NCI-H82 (cell line): Measurements from ENCODE around the gene LRP1B.

ENCODE experiments used
- DNase-seq: peaks from one replicate; lab custom pipeline; 2025; lab: John Stamatoyannopoulos, UW

LRP1B gene

DNA sequence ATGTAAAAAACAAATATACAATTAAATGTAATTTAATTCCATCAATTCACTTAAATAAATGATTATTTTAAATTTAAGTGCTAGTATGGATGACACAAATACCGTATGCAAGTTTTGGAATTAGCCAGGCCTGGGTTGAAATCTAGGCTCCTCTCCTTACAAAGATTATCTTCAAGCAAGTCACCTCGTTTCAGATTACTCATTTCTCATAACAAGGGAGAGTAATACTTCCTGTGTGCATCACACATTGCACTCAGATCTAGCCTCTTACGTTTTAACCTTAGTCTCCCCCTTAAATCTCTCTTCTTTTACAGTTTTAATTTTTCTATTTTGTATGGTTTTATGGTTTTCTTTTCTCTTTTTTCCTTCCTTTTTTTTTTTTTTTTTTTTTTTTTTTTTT, 1874.7 kb downstream of the LRP1B start:
- no peak for DNase-seq

DNA sequence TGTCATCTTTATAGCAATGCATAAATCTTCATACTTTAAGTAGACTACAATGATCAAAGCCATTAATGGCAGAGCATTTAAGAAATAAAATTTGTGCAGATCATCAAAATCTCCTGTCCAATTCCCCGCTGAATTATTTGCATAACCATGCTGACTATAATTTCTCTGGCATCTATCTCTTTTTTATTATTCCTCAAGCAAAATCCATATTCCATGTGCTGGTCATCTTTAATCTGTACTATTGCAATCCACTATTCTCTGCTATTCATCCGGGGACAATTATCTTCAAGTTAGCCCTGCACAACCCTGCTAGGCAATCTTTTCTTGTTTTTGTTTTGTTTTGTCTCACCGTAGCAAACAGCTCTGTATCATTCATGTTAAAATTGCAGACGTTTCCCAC, 1881.0 kb downstream of the LRP1B start:
- DNase-seq = no peak

DNA sequence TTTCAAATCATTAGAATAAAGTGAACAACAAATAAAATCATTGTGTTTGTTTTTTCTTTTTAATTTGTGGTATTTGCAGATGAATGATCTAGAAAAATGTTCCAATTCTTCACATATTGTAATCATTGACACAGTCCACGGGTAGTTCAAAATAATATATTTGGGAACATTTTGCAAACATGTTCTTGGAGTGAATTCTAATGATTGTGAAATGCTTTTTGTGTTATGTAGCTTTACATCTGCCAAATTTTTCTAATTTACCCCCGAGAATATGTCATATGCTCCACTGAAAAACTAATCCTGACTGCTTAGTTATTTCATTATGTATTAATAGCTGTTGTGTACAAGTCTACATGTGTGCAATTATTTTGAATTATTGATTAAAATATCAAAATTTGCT, 1882.2 kb downstream of the LRP1B start:
- DNase-seq = no peak

DNA sequence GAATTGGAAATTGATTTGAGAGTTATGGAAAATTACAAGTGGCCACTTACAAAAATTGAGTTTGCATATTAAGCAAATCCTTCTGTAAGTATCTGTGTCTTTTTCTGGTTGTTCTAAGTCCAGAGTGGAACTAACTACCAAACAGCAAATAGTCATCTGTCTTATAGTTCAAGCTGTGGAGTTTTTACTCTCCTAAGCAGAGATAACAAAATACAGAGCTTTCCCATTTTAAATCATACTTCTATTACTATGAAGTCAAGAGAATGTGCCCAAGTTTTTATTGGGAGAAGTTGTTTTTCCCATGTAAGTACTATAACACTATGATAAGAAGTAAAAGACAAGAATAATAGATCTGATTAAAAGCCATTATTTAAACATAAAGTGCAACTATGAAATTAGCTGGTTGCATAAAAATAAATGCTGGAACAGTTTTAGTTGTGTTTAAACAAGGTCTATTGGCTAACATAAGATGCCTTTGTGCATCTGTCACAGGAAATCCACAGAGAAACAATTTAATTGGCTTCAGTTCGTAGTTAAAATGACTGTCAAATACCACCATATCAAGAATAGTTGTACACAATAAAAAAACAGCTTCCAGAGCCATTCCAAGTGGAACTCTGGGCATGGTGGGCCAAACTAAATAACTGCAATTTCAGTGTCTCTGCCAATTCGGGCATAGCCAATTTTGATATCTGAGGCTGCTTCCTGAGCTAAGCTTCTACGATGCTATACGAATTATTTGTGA, 1883.2 kb downstream of the LRP1B start:
- DNase-seq = no peak

DNA sequence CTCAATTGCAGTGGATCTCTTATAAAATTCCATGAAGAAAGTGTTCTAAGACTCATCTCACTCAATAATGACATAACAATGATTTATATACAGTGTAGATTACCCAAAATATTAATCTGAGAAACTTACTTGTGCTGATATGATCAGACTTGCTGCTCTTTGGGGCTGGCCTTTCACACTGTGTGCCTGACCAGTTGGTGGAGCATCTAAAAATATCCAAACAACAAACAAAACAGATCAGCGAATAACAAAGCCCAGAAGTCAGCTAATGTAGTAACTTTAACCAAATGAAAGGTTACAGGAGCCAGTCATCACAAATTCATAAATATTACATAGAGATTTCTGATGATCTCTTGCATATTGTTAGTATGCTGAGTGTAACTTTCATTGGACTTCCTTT, 1883.9 kb downstream of the LRP1B start:
- no peak for DNase-seq

DNA sequence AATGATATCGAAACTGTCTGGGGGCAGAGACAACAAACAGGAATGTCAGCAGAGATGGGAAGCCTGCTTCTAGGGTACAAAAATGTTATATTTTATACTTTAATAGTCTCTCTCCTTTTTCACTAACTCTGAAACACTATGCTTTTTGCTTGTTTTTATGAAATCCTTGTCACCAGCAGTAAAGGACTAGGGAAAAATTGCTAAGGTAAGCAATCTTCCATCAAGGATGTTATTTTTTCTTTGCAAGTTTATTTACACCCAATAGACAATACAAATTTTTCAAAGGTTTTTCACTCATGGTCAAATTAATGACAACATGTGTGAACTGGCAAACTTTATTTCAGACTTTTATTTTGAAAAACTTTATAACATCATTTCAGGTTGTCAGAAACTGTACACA, 1884.8 kb downstream of the LRP1B start:
- no peak for DNase-seq

DNA sequence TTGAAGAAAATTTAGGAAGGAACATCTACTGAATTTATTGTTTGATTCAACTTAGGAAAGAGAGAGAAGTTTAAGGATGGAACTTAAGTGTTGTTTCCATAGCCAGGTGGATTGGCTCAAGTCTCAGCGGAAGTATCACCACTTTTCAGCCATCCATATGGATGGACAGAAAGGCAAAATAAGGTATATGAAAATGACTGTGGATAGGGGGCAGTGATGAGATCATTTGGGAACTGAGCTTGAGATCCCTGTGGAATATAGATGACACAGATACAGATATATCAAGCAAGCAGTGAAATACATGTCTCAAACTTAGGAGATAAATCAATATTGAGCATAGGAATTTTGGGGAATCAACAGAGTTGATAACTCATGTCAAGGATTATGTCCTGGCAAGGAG, 1887.9 kb downstream of the LRP1B start:
- peak; percentile 69 for DNase-seq

DNA sequence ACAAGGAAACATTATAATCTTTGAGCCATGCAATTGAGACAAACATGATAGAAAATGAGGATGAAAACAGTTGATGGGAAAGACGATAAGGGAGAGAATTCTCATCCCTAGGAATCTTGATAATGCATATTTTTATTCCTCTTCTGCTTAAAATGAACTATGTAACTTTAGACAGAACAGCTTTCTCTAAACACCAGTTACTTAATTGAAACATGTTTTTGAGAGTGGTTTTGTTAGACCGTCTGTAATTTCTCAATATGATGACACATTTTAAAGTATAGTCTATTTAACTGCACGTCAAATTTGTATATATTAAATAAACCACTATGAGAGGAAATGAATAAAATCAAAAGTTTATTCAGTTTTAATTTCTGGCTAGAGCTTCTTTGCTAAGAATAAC, 1896.7 kb downstream of the LRP1B start:
- DNase-seq = no peak

DNA sequence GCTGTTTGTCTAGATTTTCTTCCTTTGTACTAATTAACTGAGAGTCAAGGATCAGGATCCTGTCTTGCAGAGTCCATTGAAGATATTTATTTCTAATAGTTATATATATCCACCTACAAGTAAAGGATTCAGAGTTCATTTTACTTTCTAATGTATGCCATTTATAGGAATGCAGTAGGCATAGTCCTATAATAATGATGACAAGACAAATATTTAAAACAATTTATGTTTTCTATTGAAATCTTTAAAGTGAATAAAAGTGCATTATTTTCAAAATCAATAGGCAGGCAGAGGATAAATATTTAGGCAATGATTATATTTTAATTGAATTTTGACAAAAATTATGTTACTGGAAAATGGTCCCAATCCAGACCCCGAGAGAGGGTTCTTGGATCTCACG, 1919.9 kb downstream of the LRP1B start:
- no peak for DNase-seq

DNA sequence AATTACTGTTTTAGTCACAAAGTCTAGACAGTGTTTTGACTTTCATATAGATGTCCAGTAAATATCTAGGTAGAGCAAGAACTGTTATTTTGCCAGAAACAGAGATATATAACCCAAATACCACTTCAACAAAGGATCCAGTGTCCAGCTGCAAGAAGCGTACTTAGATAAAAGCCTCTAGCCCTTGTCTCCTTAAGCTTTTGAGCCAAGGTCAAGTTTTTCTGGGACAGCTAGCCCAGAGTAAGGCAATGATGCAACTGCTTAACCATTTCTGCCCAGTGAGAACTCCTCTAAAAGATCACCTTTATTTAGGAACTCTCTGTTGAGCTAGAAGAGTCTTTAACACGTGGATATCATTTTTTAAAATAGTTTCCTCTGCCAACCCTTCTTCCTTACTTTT, 1925.7 kb downstream of the LRP1B start:
- no peak for DNase-seq

DNA sequence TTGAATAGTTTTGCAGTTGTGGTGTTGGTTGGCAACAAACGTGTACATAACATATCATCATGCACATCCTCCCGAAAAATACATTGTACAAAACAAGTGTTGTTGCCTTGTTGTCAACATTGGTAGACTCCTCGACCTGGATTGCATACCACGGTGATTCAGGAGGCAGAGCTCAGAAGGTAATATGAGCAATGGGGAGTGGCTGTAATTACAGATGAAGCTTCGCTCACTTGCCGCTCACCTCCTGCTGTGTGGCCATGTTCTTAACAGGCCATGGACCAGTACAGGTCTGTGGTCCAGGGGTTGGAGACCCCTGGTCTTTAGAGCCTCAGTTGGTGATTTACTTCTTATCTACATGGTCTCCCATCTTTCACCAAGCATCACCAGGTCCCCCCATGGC, 1927.5 kb downstream of the LRP1B start:
- DNase-seq = no peak

DNA sequence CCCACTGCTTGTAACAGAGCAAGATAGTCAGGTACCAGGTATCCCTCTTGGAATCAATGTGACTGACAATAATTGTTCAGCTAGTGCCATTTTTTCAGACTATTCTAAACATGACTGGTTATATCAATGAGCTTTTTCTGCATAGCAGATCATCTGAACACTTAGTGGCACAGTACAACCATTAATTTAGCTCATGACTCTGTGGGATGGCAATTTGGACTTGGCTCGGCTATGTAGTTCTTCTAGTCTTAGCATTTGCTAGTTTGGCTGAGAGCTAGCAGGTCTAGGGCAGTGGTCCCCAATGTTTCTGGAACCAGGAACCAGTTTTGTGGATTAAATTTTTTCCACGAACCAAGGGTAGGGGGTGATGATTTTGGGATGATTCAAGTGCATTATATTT, 1929.2 kb downstream of the LRP1B start:
- no peak for DNase-seq

DNA sequence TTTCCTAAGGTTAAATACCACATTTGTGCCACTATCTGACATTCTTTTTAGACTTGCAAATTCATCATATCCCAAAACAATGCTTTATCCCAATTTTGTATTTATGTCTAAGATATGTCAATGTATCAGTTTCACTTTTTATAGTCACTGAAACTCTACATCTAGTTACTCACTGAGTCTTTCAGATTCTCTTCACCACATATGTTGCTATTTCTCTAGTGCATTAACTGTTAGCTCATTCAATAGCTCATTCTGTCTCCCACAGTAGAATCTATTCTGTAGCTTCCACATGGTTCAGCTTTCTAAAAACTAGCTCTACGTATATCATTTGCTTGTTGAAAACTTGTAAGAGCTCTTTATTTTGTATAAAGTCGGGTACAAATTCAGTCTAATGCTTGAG, 1930.1 kb downstream of the LRP1B start:
- DNase-seq = no peak

DNA sequence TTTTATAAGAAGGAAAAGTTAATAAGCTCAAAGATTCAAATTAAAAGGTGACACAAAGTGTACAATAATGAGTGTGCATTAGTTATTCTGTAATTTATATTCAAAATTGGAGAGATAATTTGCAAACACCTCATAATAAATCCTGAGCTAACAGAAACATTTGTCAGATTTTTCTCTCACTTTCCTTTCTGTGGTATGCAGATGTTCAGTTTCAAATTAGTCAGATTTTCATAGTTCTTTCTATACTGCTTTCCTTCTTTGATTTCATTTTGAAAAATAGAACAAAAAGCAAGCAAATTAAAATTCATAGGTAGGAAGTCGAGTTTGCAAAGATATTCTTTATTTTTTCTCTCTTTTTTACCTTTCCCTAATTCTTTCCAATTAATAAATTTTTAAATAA, 1930.5 kb downstream of the LRP1B start:
- DNase-seq = no peak

DNA sequence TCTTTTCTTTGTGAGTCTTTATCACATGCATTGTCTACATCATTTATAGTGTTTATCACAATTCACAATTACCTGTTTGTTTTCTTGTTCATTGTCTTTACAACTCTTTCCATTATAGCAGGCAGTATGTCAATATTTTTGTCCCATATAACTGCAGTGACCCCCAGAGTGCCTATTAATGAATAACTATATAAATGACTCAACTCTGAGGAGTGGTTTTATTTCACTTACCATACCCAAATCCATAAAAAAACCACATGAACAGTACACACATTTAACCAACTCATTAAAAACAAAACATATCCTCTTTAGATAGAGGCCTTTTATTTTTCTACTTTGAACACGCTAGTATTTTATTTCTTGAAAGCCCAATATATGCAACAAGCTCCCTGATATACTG, 1931.5 kb downstream of the LRP1B start:
- DNase-seq = no peak

DNA sequence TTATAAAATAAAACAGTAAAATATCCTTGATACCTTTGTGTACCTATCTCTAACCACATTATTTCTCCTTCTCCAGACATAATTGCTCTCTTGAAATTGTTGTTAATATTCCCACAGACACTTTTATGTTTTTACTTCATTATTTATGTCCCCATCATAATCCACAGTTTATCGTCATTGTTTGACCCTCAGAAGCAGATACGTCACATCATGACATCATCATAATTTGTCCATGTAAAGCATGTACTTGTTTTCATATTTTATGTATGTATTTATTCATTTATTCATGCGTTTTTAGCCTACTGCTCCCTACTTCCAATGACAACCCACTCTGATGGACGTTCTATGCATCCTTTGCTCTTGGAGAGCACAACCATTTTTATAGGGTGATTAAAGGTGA, 1943.7 kb downstream of the LRP1B start:
- DNase-seq = no peak

DNA sequence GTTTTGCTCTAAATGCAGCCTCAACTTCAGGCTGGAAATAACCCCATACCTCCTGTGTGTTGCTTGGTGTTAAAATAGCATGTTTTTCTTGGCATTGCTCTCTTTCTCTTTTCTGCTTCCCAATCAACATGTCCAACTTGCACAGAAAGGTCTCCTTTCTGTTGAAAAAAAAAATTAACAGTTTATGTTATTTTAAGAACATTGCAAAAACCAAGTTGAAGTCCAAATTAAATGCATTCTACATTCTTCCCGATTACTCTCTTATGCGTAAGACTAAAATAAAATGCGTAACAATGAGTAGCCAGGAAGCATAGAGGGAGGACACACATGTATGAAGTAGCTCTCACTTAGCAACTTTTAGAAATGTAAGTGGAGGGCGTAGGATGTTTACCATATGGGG, 1944.5 kb downstream of the LRP1B start:
- no peak for DNase-seq

DNA sequence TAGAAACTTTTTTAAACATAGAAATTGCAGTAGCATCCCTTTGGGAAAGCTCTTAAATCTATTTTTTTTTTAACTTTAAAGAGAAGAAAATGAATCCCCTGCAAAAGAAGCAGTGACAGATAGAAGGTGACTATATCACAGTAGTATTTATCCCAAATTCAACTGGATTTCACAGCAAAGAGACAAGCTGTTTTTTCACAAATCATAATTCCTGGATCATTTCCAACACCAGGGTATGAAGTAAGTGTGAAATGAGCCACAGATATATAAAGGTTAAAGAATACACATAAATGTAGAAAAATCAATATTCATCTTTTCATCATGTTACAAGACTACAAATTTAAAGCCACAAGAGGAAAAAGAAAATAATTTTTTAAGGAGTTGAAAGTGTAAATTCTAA, 1945.7 kb downstream of the LRP1B start:
- DNase-seq = no peak

DNA sequence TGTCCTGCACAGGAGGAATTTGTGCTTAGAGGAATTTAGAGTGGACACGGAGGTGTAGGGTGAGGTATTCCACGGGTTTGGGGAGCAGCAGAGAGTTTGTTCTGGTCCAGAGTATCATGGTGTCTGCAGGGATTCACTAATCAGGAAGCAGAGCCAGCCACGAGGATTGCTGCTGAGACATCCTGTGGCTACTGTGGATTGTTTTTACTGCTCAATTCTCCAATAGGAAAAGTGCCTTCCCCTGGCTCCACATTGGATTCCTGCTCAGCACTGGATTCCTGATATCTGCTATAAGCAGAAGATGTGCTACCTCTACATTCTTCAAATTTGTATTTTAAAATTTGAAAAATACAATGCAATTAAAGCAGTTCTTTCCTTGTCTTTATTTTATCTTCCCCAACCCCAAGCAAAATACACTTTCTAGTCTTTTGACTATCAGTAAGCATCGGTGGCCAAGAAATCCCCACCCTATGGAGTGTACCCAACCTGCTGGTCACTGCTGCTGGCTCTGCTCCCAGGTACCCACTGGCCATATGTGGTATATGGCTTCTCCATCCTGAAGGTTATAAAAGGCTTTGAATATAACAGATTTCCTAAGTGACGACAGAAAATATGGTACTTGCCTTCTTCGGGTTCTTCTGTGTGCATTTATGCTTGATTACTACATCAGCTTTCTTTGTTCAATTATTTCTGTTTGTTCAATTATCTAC, 1947.6 kb downstream of the LRP1B start:
- DNase-seq = no peak
